ENCODE results near the gene MAP2.
A peak's percentile ranks its signal among the peaks of the same experiment; 100 is the strongest.

The MAP2 gene

GRCh38 chr2:209741953-209742352, 318.1 kb downstream of the MAP2 start:
- Mint-ChIP-seq H3K4me3 (no peak overlapping the region), H3K36me3 (no peaks in the 10 kb centered on the region), H3K27ac (no peak overlapping the region), H3K4me1 (ENCODE audit: low read depth) (no peaks in the 10 kb centered on the region), H3K9me3 (ENCODE audit: low read depth) (peaks cover 4% of the 10 kb centered on the region), H3K27me3 (no peaks in the 10 kb centered on the region)

DNA sequence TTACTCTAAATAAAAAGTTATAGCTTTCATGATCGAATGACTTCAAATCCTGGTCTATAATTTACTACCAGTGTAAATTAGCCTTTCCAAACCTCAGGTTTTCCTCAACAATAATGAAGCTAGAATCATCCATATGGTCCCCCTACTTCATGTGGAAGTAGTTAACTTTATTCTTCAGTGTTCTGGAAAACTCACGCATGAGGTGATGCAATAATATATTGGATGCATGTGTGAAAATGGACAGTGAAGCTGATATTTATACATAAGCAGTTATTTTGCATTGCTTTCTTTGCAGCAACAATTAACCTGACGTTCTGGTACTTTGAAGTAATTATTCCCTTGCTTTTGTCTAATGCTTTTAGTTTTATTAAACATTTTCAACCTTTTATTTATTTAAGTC, 329.2 kb downstream of the MAP2 start:
- Mint-ChIP-seq H3K27me3 (peaks cover 5% of the 10 kb centered on the region), H3K4me3 (no peak overlapping the region), H3K27ac (no peak overlapping the region), H3K4me1 (ENCODE audit: low read depth) (no peaks in the 10 kb centered on the region), H3K36me3 (no peaks in the 10 kb centered on the region), H3K9me3 (ENCODE audit: low read depth) (no peaks in the 10 kb centered on the region)

DNA sequence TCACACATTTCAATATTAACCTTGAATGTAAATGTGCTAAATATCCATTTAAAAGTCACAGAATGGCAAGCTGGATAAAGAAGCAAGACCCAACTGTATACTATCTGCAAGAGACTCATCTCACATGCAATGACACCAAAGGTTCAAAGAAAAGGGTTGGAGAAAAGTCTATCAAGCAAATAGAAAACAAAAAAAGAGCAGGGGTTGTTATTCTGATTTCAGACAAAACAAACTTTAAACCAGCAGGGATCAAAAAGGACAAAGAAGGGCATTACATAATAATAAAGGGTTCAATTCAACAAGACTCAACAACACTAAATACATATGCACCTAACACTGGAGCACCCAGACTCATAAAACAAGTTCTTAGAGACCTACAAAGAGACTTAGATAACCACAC, 333.3 kb downstream of the MAP2 start:
- no peaks in the 10 kb centered on the region for H3K9me3 Mint-ChIP-seq (ENCODE audit: low read depth)
- no peaks in the 10 kb centered on the region for H3K4me1 Mint-ChIP-seq (ENCODE audit: low read depth)
- peaks cover 5% of the 10 kb centered on the region for H3K27me3 Mint-ChIP-seq
- H3K27ac Mint-ChIP-seq: no peak overlapping the region
- no peak overlapping the region for H3K4me3 Mint-ChIP-seq
- no peaks in the 10 kb centered on the region for H3K36me3 Mint-ChIP-seq

GRCh38 chr2:209761566-209761965, 337.7 kb downstream of the MAP2 start:
- Mint-ChIP-seq H3K4me1 (ENCODE audit: low read depth) (no peaks in the 10 kb centered on the region), H3K4me3 (no peak overlapping the region), H3K36me3 (no peaks in the 10 kb centered on the region), H3K27ac (no peak overlapping the region), H3K9me3 (ENCODE audit: low read depth) (no peaks in the 10 kb centered on the region), H3K27me3 (no peaks in the 10 kb centered on the region)

GRCh38 chr2:209762563-209762962, 338.7 kb downstream of the MAP2 start:
- Mint-ChIP-seq H3K36me3 (no peaks in the 10 kb centered on the region), H3K4me3 (no peak overlapping the region), H3K27me3 (no peaks in the 10 kb centered on the region), H3K9me3 (ENCODE audit: low read depth) (no peaks in the 10 kb centered on the region), H3K27ac (no peak overlapping the region), H3K4me1 (ENCODE audit: low read depth) (no peaks in the 10 kb centered on the region)

DNA sequence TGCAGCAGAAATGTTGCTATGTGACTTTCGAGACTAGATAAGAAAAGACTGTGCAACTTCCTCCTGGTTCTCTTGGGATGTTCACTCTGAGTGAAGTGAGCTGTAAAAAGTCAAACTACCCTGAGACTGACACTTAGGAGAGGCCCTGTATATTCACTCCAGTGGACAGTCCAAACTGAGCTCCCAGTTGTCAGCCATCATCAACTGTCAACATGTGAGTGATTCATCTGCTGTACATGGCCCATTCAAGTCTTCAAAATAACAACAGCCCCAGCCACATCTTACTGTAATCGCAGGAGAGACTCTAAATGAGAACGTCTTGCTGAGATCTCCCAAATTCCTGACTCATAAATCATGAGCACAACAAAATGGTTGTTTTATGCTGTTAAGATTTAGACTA, 339.3 kb downstream of the MAP2 start:
- Mint-ChIP-seq H3K4me3 (no peak overlapping the region), H3K36me3 (no peaks in the 10 kb centered on the region), H3K27me3 (no peaks in the 10 kb centered on the region), H3K9me3 (ENCODE audit: low read depth) (peaks cover 4% of the 10 kb centered on the region), H3K4me1 (ENCODE audit: low read depth) (no peaks in the 10 kb centered on the region), H3K27ac (no peak overlapping the region)

DNA sequence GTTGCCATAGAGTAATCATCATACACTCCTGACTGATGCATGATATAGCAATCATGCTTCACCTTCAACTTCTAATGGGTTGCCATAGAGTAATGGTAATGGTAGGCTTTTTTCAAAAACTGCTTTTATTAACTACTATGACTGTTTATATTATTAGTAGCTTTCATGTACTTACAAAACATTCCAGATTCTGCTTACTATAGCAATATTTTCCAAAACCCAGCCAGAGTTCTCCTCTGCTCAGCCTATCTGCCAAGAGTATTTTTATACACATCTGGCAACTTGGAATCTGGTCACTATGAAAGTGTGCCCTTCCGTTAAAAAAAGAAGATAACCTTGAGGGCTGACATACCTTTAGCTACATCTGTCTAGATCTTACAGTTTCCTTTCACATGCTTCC, 342.8 kb downstream of the MAP2 start:
- H3K9me3 Mint-ChIP-seq (ENCODE audit: low read depth): peaks cover 4% of the 10 kb centered on the region
- H3K27me3 Mint-ChIP-seq: peaks cover 15% of the 10 kb centered on the region
- peaks cover 4% of the 10 kb centered on the region for H3K4me1 Mint-ChIP-seq (ENCODE audit: low read depth)
- H3K36me3 Mint-ChIP-seq: no peaks in the 10 kb centered on the region
- H3K27ac Mint-ChIP-seq: no peak overlapping the region
- no peak overlapping the region for H3K4me3 Mint-ChIP-seq

DNA sequence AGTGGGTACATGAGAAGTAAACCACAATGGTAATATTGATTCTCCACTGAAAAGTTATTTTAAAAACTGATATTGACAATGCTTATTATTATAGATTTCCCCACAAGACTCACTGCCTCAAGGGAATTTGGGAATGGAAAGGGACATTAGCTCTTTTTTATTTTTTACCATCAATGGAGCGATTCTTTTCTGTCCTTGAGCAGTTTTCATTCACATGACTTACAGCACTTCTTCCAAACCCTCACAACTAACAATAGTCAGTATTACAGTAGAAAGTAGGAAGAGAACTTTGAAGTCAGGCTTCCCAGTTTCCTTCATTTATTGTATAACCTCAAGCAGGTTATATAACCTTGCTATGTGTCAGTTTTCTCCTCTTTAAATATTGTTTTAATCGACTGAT, 343.5 kb downstream of the MAP2 start:
- peaks cover 4% of the 10 kb centered on the region for H3K9me3 Mint-ChIP-seq (ENCODE audit: low read depth)
- no peak overlapping the region for H3K4me3 Mint-ChIP-seq
- peaks cover 4% of the 10 kb centered on the region for H3K4me1 Mint-ChIP-seq (ENCODE audit: low read depth)

DNA sequence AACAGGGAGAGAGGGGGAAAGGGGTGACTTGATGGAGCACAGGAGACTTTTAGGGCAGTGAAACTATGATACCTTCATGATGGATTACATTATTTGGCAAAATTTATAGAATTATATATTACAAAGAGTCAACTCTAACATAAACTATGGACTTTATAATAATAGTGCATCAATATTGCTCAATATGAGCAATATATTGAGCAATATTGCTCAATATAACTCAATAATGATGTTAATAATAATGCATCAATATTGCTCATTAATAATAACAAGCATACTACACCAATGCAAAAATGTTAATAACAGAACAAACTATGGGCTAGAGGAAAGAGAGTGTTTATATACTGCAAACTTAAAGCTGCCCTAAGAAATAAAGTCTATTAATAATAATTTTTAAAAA, 344.7 kb downstream of the MAP2 start:
- Mint-ChIP-seq H3K36me3 (no peaks in the 10 kb centered on the region), H3K27ac (no peak overlapping the region), H3K4me3 (no peak overlapping the region), H3K27me3 (peaks cover 23% of the 10 kb centered on the region), H3K4me1 (ENCODE audit: low read depth) (peaks cover 4% of the 10 kb centered on the region), H3K9me3 (ENCODE audit: low read depth) (peaks cover 4% of the 10 kb centered on the region)

More for the DNA sequence above, 343.5 kb downstream of the MAP2 start:
- Mint-ChIP-seq H3K27ac (no peak overlapping the region), H3K27me3 (peaks cover 15% of the 10 kb centered on the region), H3K36me3 (no peaks in the 10 kb centered on the region)

DNA sequence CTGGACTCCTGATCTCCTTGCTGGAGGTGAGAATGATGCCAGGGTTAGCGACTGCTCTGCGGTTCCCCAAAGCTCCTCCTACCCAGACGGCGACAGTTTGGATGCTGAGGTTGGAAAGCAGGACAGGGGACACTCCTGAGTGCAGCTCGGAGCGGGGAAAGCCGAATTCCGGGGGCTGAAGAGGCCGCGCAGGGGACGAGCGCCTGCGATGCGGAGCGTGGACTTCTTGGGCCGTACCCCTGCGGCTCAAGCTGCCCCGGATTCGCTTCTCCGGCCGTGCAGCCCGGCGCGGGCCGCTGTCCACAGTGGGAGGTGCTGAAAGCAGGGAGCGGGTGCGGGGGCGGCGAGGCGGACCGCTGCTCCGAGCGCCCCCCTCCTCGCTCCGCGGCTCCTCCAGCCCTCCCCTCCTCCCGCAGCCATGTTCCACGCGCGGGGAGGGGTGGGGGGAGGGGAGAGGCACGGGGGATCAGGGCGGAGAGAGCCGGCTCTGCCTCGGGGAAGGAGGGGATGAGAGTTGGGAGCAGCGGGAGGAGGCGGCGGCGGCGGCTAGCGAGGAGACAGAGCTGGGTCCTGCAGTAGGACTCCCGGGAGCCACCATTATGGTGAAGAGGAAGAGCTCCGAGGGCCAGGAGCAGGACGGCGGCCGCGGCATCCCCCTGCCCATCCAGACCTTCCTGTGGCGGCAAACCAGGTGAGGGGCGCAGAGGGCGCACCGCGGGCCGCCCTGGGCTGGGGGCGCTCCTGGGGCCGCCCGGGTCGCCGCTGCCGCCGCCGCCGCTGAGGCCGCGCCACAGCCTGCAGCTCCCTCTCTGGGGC, 347.8 kb downstream of the MAP2 start, which contains the start of gene UNC80:
TSS of gene UNC80 (plus strand) at position 359 of the 816 bp plus-strand sequence. CDS start at position 600, 241 bp downstream.
- H3K4me1 Mint-ChIP-seq (ENCODE audit: low read depth): peaks cover 4% of the 10 kb centered on the region
- no peak within 1 kb of the TSS for H3K27ac Mint-ChIP-seq
- no peaks in the 10 kb centered on the region for H3K36me3 Mint-ChIP-seq
- peaks cover 4% of the 10 kb centered on the region for H3K9me3 Mint-ChIP-seq (ENCODE audit: low read depth)
- H3K4me3 Mint-ChIP-seq: peak within 1 kb of the TSS; percentile 18
- peaks cover 27% of the 10 kb centered on the region for H3K27me3 Mint-ChIP-seq

DNA sequence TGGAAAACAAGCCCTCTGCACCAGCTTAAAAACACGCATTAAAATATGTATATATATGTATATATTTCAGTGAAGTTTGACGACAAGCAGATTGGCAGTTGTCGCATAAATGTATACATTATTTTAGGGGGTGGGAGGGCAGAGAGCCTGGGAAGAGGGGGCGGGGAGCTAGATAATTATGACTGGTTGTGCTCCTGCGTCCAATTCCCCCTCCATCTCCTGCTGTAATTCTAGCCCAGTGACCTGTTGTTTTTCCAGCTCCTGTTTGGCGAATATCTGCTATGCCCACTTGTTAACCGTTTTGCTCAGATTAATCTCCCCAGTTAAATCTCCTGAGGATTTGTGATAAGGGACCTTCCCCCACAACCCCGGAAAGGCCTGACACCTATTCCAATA, 348.4 kb downstream of the MAP2 start:
- H3K27ac Mint-ChIP-seq: no peak overlapping the region
- peak overlapping the region; percentile 18 for H3K4me3 Mint-ChIP-seq
- H3K9me3 Mint-ChIP-seq (ENCODE audit: low read depth): peaks cover 4% of the 10 kb centered on the region
- H3K27me3 Mint-ChIP-seq: peaks cover 27% of the 10 kb centered on the region
- peaks cover 4% of the 10 kb centered on the region for H3K4me1 Mint-ChIP-seq (ENCODE audit: low read depth)
- no peaks in the 10 kb centered on the region for H3K36me3 Mint-ChIP-seq

GRCh38 chr2:209773377-209773776, 349.5 kb downstream of the MAP2 start:
- no peak overlapping the region for H3K4me3 Mint-ChIP-seq
- H3K4me1 Mint-ChIP-seq (ENCODE audit: low read depth): peaks cover 4% of the 10 kb centered on the region
- no peaks in the 10 kb centered on the region for H3K36me3 Mint-ChIP-seq
- H3K9me3 Mint-ChIP-seq (ENCODE audit: low read depth): no peaks in the 10 kb centered on the region
- peaks cover 26% of the 10 kb centered on the region for H3K27me3 Mint-ChIP-seq
- no peak overlapping the region for H3K27ac Mint-ChIP-seq
